Neural cell (in vitro differentiated cells): ENCODE data around the gene CARTPT. TPM values are rescaled to one million over a fixed set of nuclear protein-coding genes. Genes with fewer than 3 reads are reported as not detected.

ENCODE experiments used
- H2AFZ ChIP-seq: fragments of 200-600, 300-800 bp; sonication (generic), shearing (Covaris generic); 2 replicates; pipeline ENCODE4 v1.6.0; 2014; ENCODE audit warnings: low read depth, mild to moderate bottlenecking, antibody characterized with exemption, low read length, moderate library complexity
- H3F3A ChIP-seq: fragments of 200-600 bp; shearing (Covaris generic); 2 replicates; pipeline ENCODE4 v1.6.1; 2016; ENCODE audit warnings: mild to moderate bottlenecking, moderate library complexity, mixed read lengths, antibody characterized with exemption, low read length; ENCODE audit not compliant: insufficient read depth, poor library complexity, severe bottlenecking
- H3K27ac ChIP-seq: fragments of 200-600, 300-800 bp; sonication (generic), shearing (Covaris generic); 2 replicates; pipeline ENCODE4 v1.5.1; 2014; ENCODE audit warnings: mild to moderate bottlenecking, low read length, moderate library complexity
- H3K27me3 ChIP-seq: fragments of 300-800, 200-600 bp; sonication (generic), shearing (Covaris generic); 2 replicates; pipeline ENCODE4 v1.6.0; 2014; ENCODE audit warnings: mild to moderate bottlenecking, low read depth, low read length, moderate library complexity; ENCODE audit not compliant: insufficient read depth
- H3K36me3 ChIP-seq: fragments of 300-800, 200-600 bp; sonication (generic), shearing (Covaris generic); 2 replicates; pipeline ENCODE4 v1.5.1; 2014; ENCODE audit warnings: mild to moderate bottlenecking, antibody characterized with exemption, low read length, moderate library complexity; ENCODE audit not compliant: insufficient read depth
- H3K4me2 ChIP-seq: fragments of 300-800, 200-600 bp; sonication (generic), shearing (Covaris generic); 2 replicates; pipeline ENCODE4 v1.6.0; 2014; ENCODE audit warnings: mild to moderate bottlenecking, low read length
- H3K4me3 ChIP-seq: fragments of 300-800, 200-600 bp; sonication (generic), shearing (Covaris generic); 2 replicates; pipeline ENCODE4 v1.5.1; 2014; ENCODE audit warnings: mild to moderate bottlenecking, low read length, moderate library complexity
- H3K79me2 ChIP-seq: fragments of 200-600 bp; shearing (Covaris generic); replicated peaks from 2 replicates; pipeline ENCODE4 v1.6.0; 2014; ENCODE audit warnings: mild to moderate bottlenecking, low read length, moderate library complexity; ENCODE audit not compliant: insufficient read depth
- H3K9ac ChIP-seq: fragments of 300-800, 200-600 bp; sonication (generic), shearing (Covaris generic); 2 replicates; pipeline ENCODE4 v1.6.1; 2016; ENCODE audit warnings: mild to moderate bottlenecking, low read length, mixed read lengths
- H3K9me2 ChIP-seq: fragments of 200-600 bp; shearing (Covaris generic); 2 replicates; pipeline ENCODE4 v1.6.1; 2016; ENCODE audit warnings: mild to moderate bottlenecking, low read length, mixed read lengths; ENCODE audit not compliant: insufficient read depth
- H3K9me3 ChIP-seq: fragments of 200-600, 300-800 bp; sonication (generic), shearing (Covaris generic); 2 replicates; pipeline ENCODE4 v1.6.1; 2016; ENCODE audit warnings: mild to moderate bottlenecking, mixed run types, low read length, moderate library complexity, mixed read lengths
- H4K20me1 ChIP-seq: fragments of 200-600 bp; shearing (Covaris generic); 2 replicates; pipeline ENCODE4 v1.6.1; 2016; ENCODE audit warnings: mild to moderate bottlenecking, mixed run types; ENCODE audit not compliant: insufficient read depth
- EP300 ChIP-seq: fragments of 450-650 bp; conservative IDR thresholded peaks from 2 replicates; pipeline ENCODE4 v1.6.1; 2014; ENCODE audit warnings: antibody characterized with exemption, mild to moderate bottlenecking, moderate library complexity; ENCODE audit not compliant: poor library complexity, severe bottlenecking
- EZH2 ChIP-seq: fragments of 200-600, 300-800 bp; shearing (Covaris generic), sonication (generic); IDR thresholded peaks from 2 replicates; pipeline ENCODE4 v1.6.1; 2014; ENCODE audit warnings: antibody characterized with exemption, low read length, borderline replicate concordance, mild to moderate bottlenecking; ENCODE audit not compliant: insufficient read depth, poor library complexity, severe bottlenecking
- MXI1 ChIP-seq: fragments of 450-650 bp; conservative IDR thresholded peaks from 2 replicates; pipeline ENCODE4 v1.6.1; 2014; ENCODE audit warnings: antibody characterized with exemption, mild to moderate bottlenecking; ENCODE audit not compliant: poor library complexity, severe bottlenecking
- POLR2AphosphoS5 ChIP-seq: IDR thresholded peaks from 2 replicates; pipeline ENCODE4 v1.6.1; 2012
- RAD21 ChIP-seq: fragments of 450-650 bp; conservative IDR thresholded peaks from 2 replicates; pipeline ENCODE4 v1.6.1; 2014; ENCODE audit warnings: antibody characterized with exemption, mild to moderate bottlenecking, moderate library complexity
- SMC3 ChIP-seq: fragments of 450-650 bp; conservative IDR thresholded peaks from 2 replicates; pipeline ENCODE4 v1.6.1; 2014; ENCODE audit warnings: antibody characterized with exemption, mild to moderate bottlenecking, moderate library complexity; ENCODE audit not compliant: poor library complexity
- TAF1 ChIP-seq: IDR thresholded peaks from 2 replicates; pipeline ENCODE4 v1.6.1; 2012; ENCODE audit warnings: low read depth
- polyA plus RNA-seq: library from polyadenylated mRNA; depleted of rRNA; stranded (reverse); fragments of >200 nt; gene quantifications from 2 replicates; pipeline ENCODE4 v1.2.3, GENCODE V29; 2014
- TF ChIP-seq, protein P1 (sequence below): fragments of 450-650 bp; IDR thresholded peaks from 2 replicates; pipeline ENCODE4 v1.5.1; 2014; ENCODE audit warnings: antibody characterized with exemption, mild to moderate bottlenecking, moderate library complexity; ENCODE audit not compliant: poor library complexity, severe bottlenecking
- TF ChIP-seq, protein P2 (sequence below): IDR thresholded peaks from 2 replicates; pipeline ENCODE4 v1.6.1; 2012; ENCODE audit warnings: borderline replicate concordance

The CARTPT gene
- polyA plus RNA-seq, 1 donor from 2014 or later: 0.71 TPM

DNA sequence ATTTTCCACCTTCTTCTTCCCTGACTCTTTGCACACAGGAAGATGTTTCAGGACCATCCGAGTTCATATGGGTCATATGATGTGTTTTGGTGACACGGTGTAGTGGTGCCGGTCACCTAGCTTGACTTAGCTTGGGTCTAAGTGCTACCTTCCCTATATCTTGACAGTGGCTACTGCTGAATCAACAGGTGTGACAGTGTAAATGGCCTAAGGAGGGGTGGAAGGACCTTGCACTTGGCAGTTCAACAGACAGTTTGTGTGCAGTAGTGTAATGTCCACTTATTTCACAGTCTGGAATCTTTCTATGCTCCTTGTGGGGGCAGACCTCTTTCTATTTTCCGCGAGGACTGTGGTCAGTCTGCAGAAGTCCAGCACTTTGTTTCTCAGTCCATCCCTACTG, 43.8 kb downstream of the CARTPT start:
- Histone ChIP-seq H4K20me1 (no peaks in the 10 kb centered on the region), H3K9ac (no peak overlapping the region), H3K27ac (no peak overlapping the region), H3K27me3 (no peaks in the 10 kb centered on the region), H3K9me2 (no peaks in the 10 kb centered on the region), H3K4me3 (no peak overlapping the region), H3K9me3 (no peaks in the 10 kb centered on the region), H3K36me3 (no peaks in the 10 kb centered on the region), H3F3A (no peaks in the 10 kb centered on the region), H2AFZ (no peak overlapping the region), H3K79me2 (no peaks in the 10 kb centered on the region), H3K4me2 (no peak overlapping the region)
- TF ChIP-seq TAF1 (no peak), MXI1 (no peak), RAD21 (no peak), POLR2AphosphoS5 (no peak)
- TF ChIP-seq, protein P1, sequence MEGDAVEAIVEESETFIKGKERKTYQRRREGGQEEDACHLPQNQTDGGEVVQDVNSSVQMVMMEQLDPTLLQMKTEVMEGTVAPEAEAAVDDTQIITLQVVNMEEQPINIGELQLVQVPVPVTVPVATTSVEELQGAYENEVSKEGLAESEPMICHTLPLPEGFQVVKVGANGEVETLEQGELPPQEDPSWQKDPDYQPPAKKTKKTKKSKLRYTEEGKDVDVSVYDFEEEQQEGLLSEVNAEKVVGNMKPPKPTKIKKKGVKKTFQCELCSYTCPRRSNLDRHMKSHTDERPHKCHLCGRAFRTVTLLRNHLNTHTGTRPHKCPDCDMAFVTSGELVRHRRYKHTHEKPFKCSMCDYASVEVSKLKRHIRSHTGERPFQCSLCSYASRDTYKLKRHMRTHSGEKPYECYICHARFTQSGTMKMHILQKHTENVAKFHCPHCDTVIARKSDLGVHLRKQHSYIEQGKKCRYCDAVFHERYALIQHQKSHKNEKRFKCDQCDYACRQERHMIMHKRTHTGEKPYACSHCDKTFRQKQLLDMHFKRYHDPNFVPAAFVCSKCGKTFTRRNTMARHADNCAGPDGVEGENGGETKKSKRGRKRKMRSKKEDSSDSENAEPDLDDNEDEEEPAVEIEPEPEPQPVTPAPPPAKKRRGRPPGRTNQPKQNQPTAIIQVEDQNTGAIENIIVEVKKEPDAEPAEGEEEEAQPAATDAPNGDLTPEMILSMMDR: no peak
- TF ChIP-seq, protein P2, sequence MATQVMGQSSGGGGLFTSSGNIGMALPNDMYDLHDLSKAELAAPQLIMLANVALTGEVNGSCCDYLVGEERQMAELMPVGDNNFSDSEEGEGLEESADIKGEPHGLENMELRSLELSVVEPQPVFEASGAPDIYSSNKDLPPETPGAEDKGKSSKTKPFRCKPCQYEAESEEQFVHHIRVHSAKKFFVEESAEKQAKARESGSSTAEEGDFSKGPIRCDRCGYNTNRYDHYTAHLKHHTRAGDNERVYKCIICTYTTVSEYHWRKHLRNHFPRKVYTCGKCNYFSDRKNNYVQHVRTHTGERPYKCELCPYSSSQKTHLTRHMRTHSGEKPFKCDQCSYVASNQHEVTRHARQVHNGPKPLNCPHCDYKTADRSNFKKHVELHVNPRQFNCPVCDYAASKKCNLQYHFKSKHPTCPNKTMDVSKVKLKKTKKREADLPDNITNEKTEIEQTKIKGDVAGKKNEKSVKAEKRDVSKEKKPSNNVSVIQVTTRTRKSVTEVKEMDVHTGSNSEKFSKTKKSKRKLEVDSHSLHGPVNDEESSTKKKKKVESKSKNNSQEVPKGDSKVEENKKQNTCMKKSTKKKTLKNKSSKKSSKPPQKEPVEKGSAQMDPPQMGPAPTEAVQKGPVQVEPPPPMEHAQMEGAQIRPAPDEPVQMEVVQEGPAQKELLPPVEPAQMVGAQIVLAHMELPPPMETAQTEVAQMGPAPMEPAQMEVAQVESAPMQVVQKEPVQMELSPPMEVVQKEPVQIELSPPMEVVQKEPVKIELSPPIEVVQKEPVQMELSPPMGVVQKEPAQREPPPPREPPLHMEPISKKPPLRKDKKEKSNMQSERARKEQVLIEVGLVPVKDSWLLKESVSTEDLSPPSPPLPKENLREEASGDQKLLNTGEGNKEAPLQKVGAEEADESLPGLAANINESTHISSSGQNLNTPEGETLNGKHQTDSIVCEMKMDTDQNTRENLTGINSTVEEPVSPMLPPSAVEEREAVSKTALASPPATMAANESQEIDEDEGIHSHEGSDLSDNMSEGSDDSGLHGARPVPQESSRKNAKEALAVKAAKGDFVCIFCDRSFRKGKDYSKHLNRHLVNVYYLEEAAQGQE: no peak

DNA sequence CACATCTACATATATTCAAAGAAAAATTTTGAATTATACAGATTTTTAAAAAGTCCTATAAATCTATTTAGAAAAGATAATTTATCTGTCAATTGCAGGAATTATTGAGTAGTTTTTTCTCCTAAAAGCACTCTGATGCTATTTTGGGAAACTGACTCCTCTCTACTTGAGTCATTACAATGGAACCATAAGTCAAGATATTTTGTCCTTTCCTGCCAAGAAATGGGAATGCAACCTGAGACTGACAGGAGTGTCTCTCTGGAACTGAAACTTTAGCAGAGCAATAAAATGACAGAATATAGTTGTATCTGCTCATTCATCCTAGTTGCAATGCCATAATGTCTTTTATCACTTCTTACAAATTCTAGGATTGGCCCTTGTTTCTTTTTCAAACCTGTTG, 48.6 kb downstream of the CARTPT start:
- no peaks in the 10 kb centered on the region for H3K79me2 ChIP-seq
- no peaks in the 10 kb centered on the region for H3K36me3 ChIP-seq
- no peak overlapping the region for H3K9ac ChIP-seq
- no peak overlapping the region for H3K4me2 ChIP-seq
- no peak overlapping the region for H3K4me3 ChIP-seq
- H3F3A ChIP-seq: no peaks in the 10 kb centered on the region
- H3K27me3 ChIP-seq: no peaks in the 10 kb centered on the region
- no peak overlapping the region for H3K27ac ChIP-seq
- TF ChIP-seq EZH2 (no peak), POLR2AphosphoS5 (no peak), SMC3 (no peak), MXI1 (no peak), RAD21 (no peak), TAF1 (no peak), EP300 (no peak)
- TF ChIP-seq, protein P1: no peak
- TF ChIP-seq, protein P2: no peak
- H2AFZ ChIP-seq: no peak overlapping the region
- no peaks in the 10 kb centered on the region for H3K9me3 ChIP-seq
- no peaks in the 10 kb centered on the region for H4K20me1 ChIP-seq
- H3K9me2 ChIP-seq: no peaks in the 10 kb centered on the region
